ENCODE data around the gene RAB20. TPM values are rescaled to one million over a fixed set of nuclear protein-coding genes. Genes with fewer than 3 reads are reported as not detected.
A peak's percentile ranks its signal among the peaks of the same experiment; 100 is the strongest.

The RAB20 gene
- total RNA-seq, 1 experiment from 2014 or later, result 14.3 TPM

DNA sequence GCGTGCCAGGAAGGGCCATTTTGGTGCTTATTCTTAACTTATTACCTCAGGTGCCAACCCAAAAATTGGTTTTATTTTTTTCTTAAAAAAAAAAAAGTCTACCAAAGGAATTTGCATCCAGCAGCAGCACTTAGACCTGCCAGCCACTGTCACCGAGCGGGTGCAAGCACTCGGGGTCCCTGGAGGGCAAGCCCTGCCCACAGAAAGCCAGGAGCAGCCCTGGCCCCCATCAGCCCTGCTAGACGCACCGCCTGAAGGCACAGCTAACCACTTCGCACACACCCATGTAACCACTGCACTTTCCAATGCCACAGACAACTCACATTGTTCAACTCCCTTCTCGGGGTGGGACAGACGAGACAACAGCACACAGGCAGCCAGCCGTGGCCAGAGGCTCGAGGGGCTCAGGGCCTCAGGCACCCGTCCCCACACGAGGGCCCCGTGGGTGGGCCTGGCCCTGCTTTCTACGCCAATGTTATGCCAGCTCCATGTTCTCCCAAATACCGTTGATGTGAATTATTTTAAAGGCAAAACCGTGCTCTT, 49.3 kb downstream of the RAB20 start:
- Mint-ChIP-seq H3K36me3 (peaks cover 15% of the 10 kb centered on the region; the same call in 1 of the 2 replicates), H3K9me3 (no peaks in the 10 kb centered on the region), H3K4me1 (peaks cover 13% of the 10 kb centered on the region; the same call in 1 of the 2 replicates), H3K4me3 (no peak overlapping the region), H3K27me3 (ENCODE audit: low read depth) (no peaks in the 10 kb centered on the region), H3K27ac (no peak overlapping the region)
- ATAC-seq, result no peak
- ChIA-PET POLR2A (no interaction called here), CTCF (no interaction called here)
- TF ChIP-seq E2F5 (CRISPR knock-in tag; IDR thresholded peaks at IDR 0.05), result no peak
- no peak for TF ChIP-seq RELA (CRISPR knock-in tag; IDR thresholded peaks at IDR 0.05; ENCODE audit: borderline replicate concordance)
- TF ChIP-seq, protein P1, sequence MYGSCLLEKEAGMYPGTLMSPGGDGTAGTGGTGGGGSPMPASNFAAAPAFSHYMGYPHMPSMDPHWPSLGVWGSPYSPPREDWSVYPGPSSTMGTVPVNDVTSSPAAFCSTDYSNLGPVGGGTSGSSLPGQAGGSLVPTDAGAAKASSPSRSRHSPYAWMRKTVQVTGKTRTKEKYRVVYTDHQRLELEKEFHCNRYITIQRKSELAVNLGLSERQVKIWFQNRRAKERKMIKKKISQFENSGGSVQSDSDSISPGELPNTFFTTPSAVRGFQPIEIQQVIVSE (CRISPR knock-in tag; IDR thresholded peaks at IDR 0.05; ENCODE audit: borderline replicate concordance), result no peak
- no peak for TF ChIP-seq GRHL2 (CRISPR knock-in tag; IDR thresholded peaks at IDR 0.05; ENCODE audit: insufficient replicate concordance, severe bottlenecking)
- TF ChIP-seq STAT6 (CRISPR knock-in tag; conservative IDR thresholded peaks at IDR 0.05; ENCODE audit: low read depth), result no peak
- no peak for TF ChIP-seq SMAD4 (CRISPR knock-in tag; IDR thresholded peaks at IDR 0.05)
- no peak for TF ChIP-seq GABPB1 (CRISPR knock-in tag; IDR thresholded peaks at IDR 0.05)
- no peak for TF ChIP-seq ZNF317 (CRISPR knock-in tag; IDR thresholded peaks at IDR 0.05; ENCODE audit: borderline replicate concordance, low read depth)
- no peak for TF ChIP-seq ZBTB21 (CRISPR knock-in tag; IDR thresholded peaks at IDR 0.05; ENCODE audit: borderline replicate concordance)
- TF ChIP-seq ZNF532 (CRISPR knock-in tag; IDR thresholded peaks at IDR 0.05; ENCODE audit: borderline replicate concordance), result no peak
- TF ChIP-seq, protein P2, sequence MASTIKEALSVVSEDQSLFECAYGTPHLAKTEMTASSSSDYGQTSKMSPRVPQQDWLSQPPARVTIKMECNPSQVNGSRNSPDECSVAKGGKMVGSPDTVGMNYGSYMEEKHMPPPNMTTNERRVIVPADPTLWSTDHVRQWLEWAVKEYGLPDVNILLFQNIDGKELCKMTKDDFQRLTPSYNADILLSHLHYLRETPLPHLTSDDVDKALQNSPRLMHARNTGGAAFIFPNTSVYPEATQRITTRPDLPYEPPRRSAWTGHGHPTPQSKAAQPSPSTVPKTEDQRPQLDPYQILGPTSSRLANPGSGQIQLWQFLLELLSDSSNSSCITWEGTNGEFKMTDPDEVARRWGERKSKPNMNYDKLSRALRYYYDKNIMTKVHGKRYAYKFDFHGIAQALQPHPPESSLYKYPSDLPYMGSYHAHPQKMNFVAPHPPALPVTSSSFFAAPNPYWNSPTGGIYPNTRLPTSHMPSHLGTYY (CRISPR knock-in tag; IDR thresholded peaks at IDR 0.05), result no peak
- no peak for DNase-seq (ENCODE audit: low spot score)

- CTCF ChIA-PET, result no interaction called here
- ATAC-seq (no peak), DNase-seq (ENCODE audit: low spot score) (no peak)
- Mint-ChIP-seq H3K27me3 (ENCODE audit: low read depth) (no peaks in the 10 kb centered on the region), H3K27ac (0 out of 2 replicates have a peak overlapping the region, but pooled peaks have one; percentile 41), H3K9me3 (no peaks in the 10 kb centered on the region), H3K4me3 (no peak overlapping the region), H3K36me3 (peaks cover 15% of the 10 kb centered on the region; the same call in 1 of the 2 replicates), H3K4me1 (peaks cover 13% of the 10 kb centered on the region; the same call in 1 of the 2 replicates)
- POLR2A ChIA-PET, result no interaction called here
- TF ChIP-seq TP53 (CRISPR knock-in tag; IDR thresholded peaks at IDR 0.05) (no peak), JAZF1 (CRISPR knock-in tag; IDR thresholded peaks at IDR 0.05) (no peak), MYBL2 (CRISPR knock-in tag; IDR thresholded peaks at IDR 0.05) (no peak), NR2C2 (CRISPR knock-in tag; IDR thresholded peaks at IDR 0.05) (no peak), E2F1 (CRISPR knock-in tag; IDR thresholded peaks at IDR 0.05) (no peak), ESRRA (CRISPR knock-in tag; IDR thresholded peaks at IDR 0.05; ENCODE audit: borderline replicate concordance) (no peak)
- TF ChIP-seq, protein P3, sequence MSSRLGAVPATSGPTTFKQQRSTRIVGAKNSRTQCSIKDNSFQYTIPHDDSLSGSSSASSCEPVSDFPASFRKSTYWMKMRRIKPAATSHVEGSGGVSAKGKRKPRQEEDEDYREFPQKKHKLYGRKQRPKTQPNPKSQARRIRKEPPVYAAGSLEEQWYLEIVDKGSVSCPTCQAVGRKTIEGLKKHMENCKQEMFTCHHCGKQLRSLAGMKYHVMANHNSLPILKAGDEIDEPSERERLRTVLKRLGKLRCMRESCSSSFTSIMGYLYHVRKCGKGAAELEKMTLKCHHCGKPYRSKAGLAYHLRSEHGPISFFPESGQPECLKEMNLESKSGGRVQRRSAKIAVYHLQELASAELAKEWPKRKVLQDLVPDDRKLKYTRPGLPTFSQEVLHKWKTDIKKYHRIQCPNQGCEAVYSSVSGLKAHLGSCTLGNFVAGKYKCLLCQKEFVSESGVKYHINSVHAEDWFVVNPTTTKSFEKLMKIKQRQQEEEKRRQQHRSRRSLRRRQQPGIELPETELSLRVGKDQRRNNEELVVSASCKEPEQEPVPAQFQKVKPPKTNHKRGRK (CRISPR knock-in tag; IDR thresholded peaks at IDR 0.05; ENCODE audit: borderline replicate concordance), result no peak
- TF ChIP-seq, protein P4, sequence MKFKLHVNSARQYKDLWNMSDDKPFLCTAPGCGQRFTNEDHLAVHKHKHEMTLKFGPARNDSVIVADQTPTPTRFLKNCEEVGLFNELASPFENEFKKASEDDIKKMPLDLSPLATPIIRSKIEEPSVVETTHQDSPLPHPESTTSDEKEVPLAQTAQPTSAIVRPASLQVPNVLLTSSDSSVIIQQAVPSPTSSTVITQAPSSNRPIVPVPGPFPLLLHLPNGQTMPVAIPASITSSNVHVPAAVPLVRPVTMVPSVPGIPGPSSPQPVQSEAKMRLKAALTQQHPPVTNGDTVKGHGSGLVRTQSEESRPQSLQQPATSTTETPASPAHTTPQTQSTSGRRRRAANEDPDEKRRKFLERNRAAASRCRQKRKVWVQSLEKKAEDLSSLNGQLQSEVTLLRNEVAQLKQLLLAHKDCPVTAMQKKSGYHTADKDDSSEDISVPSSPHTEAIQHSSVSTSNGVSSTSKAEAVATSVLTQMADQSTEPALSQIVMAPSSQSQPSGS (CRISPR knock-in tag; IDR thresholded peaks at IDR 0.05; ENCODE audit: borderline replicate concordance, low read depth), result no peak
These were observed 49.9 kb downstream of the RAB20 start for GRCh38 chr13:110511509-110512181.
